K562 (cell line): ENCODE results near the gene NOC4L.

Experiments
- CTCF ChIP-seq, 3 experiments: IDR thresholded peaks in 2 of 3; conservative IDR thresholded peaks in 1 of 3; 2 replicates each; pipeline ENCODE4 v1.5.1; 2011 to 2012; ENCODE audit warnings: low read length in 3 of 3, mild to moderate bottlenecking in 3 of 3, control low read depth in 2 of 3, improper control_type of control experiment in 1 of 3, inconsistent platforms in 1 of 3, low read depth in 1 of 3, mixed read lengths in 1 of 3, moderate library complexity in 1 of 3; ENCODE audit not compliant: insufficient read depth in 2 of 3
- E2F4 ChIP-seq: sonication (generic); formaldehyde crosslinking; IDR thresholded peaks from 2 replicates; pipeline ENCODE4 v1.8.0; 2022; ENCODE audit warnings: mild to moderate bottlenecking, low read depth, missing genetic modification reagents
- ELF1 ChIP-seq: fragments of 200-800 bp; sonication (Bioruptor generic); IDR thresholded peaks from 2 replicates; pipeline ENCODE4 v1.6.1; 2016; ENCODE audit warnings: missing genetic modification characterization, missing compliant biosample characterization
- NFE2L1 ChIP-seq: fragments of 450-650 bp; IDR thresholded peaks from 2 replicates; pipeline ENCODE4 v1.6.1; 2016; ENCODE audit warnings: missing genetic modification characterization, low read depth, mild to moderate bottlenecking, missing compliant biosample characterization, moderate library complexity, borderline replicate concordance
- PPARD ChIP-seq: fragments of 250-450 bp; sonication (Bioruptor Pico); IDR thresholded peaks from 2 replicates; pipeline ENCODE4 v1.8.0; 2022; ENCODE audit warnings: inconsistent platforms, mild to moderate bottlenecking, moderate library complexity
- RNF2 ChIP-seq: sonication (generic); IDR thresholded peaks from 2 replicates; pipeline ENCODE4 v1.6.1; 2016
- SRSF3 ChIP-seq: fragments of 200-400 bp; formaldehyde crosslinking; IDR thresholded peaks from 2 replicates; pipeline ENCODE4 v1.6.1; 2016; ENCODE audit warnings: mild to moderate bottlenecking, low read length, moderate library complexity; ENCODE audit not compliant: insufficient read depth
- TAF1 ChIP-seq: IDR thresholded peaks from 2 replicates; pipeline ENCODE4 v1.6.1; 2011; ENCODE audit warnings: mild to moderate bottlenecking, low read length, moderate library complexity; ENCODE audit not compliant: insufficient read depth, control insufficient read depth, severe bottlenecking; ENCODE audit errors: extremely low read depth
- ZBTB40 ChIP-seq, 2 experiments: fragments of 450-650 bp in 1 of 2; sonication (generic) in 1 of 2; formaldehyde crosslinking in 1 of 2; IDR thresholded peaks; 2 replicates each; pipeline versions ENCODE4 v1.7.1 to v1.9.0; 2016 to 2022; ENCODE audit warnings: inconsistent platforms in 1 of 2, mild to moderate bottlenecking in 1 of 2, missing genetic modification reagents in 1 of 2
- ZNF274 ChIP-seq: IDR thresholded peaks from 2 replicates; pipeline ENCODE4 v1.6.1; 2011; ENCODE audit warnings: low read depth, mild to moderate bottlenecking, low read length, moderate library complexity, borderline replicate concordance
- ZNF655 ChIP-seq: fragments of 250-450 bp; sonication (Bioruptor Pico); IDR thresholded peaks from 2 replicates; pipeline ENCODE4 v1.5.0; 2021

- TF ChIP-seq RNF2: no peak
- no peak for TF ChIP-seq E2F4 (CRISPR knock-in tag)
- no peak for TF ChIP-seq TAF1
- no peak for TF ChIP-seq ELF1 (tag)
- no peak for TF ChIP-seq CTCF (IDR thresholded peaks at IDR 0.05 in 2 of 3, conservative IDR thresholded peaks at IDR 0.05 in 1 of 3; ENCODE audit: insufficient read depth in 2 of 3, low read depth in 1 of 3, low read length in 3 of 3)
- TF ChIP-seq ZNF655 (CRISPR knock-in tag): no peak
- TF ChIP-seq ZNF274: no peak
- no peak for TF ChIP-seq SRSF3
- TF ChIP-seq PPARD (CRISPR knock-in tag): no peak
- TF ChIP-seq ZBTB40 (IDR thresholded peaks at IDR 0.05): no peak
- no peak for TF ChIP-seq ZBTB40 (CRISPR knock-in tag; IDR thresholded peaks at IDR 0.05)
- TF ChIP-seq NFE2L1 (tag): no peak
These were observed 1.4 kb upstream of the NOC4L start for GRCh38 chr12:132142679-132143335.
